DND-41 (cell line): Measurements from ENCODE around the gene MB21D2.
A peak's percentile ranks its signal among the peaks of the same experiment; 100 is the strongest.

ENCODE experiments used
- ATAC-seq: fragments of 200-7000 bp; cut with Tn5 transposase; 3 replicates; pipeline ENCODE4 v1.9.1; 2021; ENCODE audit warnings: low read depth; ENCODE audit not compliant: insufficient read depth
- DNase-seq: peaks from one replicate; pipeline ENCODE4 v3.0.0-alpha.2; 2020
- H2AFZ ChIP-seq: 2 replicates; pipeline ENCODE4 v1.6.0; 2012; ENCODE audit warnings: low read depth, low read length
- H3K27ac ChIP-seq: 2 replicates; pipeline ENCODE4 v1.5.1; 2012; ENCODE audit warnings: low read length, inconsistent platforms
- H3K27me3 ChIP-seq: fragments of 200-600 bp; sonication (generic); 2 replicates; pipeline ENCODE4 v1.6.0; 2012; ENCODE audit warnings: low read length, mild to moderate bottlenecking, inconsistent platforms; ENCODE audit not compliant: insufficient read depth, poor library complexity
- H3K36me3 ChIP-seq: 2 replicates; pipeline ENCODE4 v1.5.1; 2012; ENCODE audit warnings: low read length, inconsistent platforms; ENCODE audit not compliant: insufficient read depth
- H3K4me1 ChIP-seq: 2 replicates; pipeline ENCODE4 v1.5.1; 2012; ENCODE audit warnings: mild to moderate bottlenecking, low read length; ENCODE audit not compliant: insufficient read depth
- H3K4me2 ChIP-seq: 2 replicates; pipeline ENCODE4 v1.6.0; 2012; ENCODE audit warnings: mild to moderate bottlenecking, moderate library complexity, low read length, inconsistent platforms; ENCODE audit not compliant: insufficient read depth
- H3K4me3 ChIP-seq, 2 experiments: fragments of 200-600 bp in 1 of 2; shearing (Covaris generic) in 1 of 2; 2 replicates each; pipeline ENCODE4 v1.5.1; 2012 to 2016; ENCODE audit warnings: inconsistent platforms in 2 of 2, low read length in 2 of 2, mild to moderate bottlenecking in 2 of 2, low read depth in 1 of 2, moderate library complexity in 1 of 2
- H3K79me2 ChIP-seq: 2 replicates; pipeline ENCODE4 v1.6.0; 2012; ENCODE audit warnings: low read length, inconsistent platforms; ENCODE audit not compliant: insufficient read depth
- H3K9ac ChIP-seq: 2 replicates; pipeline ENCODE4 v1.6.0; 2012; ENCODE audit warnings: low read depth, mild to moderate bottlenecking, inconsistent platforms, low read length, moderate library complexity
- H3K9me3 ChIP-seq: 2 replicates; pipeline ENCODE4 v1.5.1; 2012; ENCODE audit warnings: low read length, moderate library complexity, mild to moderate bottlenecking, inconsistent platforms; ENCODE audit not compliant: insufficient read depth, severe bottlenecking
- H4K20me1 ChIP-seq: 2 replicates; pipeline ENCODE4 v1.6.0; 2012; ENCODE audit warnings: low read length; ENCODE audit not compliant: insufficient read depth
- EZH2 ChIP-seq: IDR thresholded peaks from 3 replicates; pipeline ENCODE4 v1.6.1; 2012; ENCODE audit warnings: borderline replicate concordance, low read depth, mild to moderate bottlenecking, moderate library complexity, low read length, inconsistent platforms; ENCODE audit not compliant: severe bottlenecking
- TF ChIP-seq, protein P1 (sequence below): IDR thresholded peaks from 2 replicates; pipeline ENCODE4 v1.5.1; 2012; ENCODE audit warnings: borderline replicate concordance, low read length, moderate library complexity, mild to moderate bottlenecking; ENCODE audit not compliant: poor library complexity, severe bottlenecking; ENCODE audit errors: extremely low read depth

MB21D2 gene

DNA sequence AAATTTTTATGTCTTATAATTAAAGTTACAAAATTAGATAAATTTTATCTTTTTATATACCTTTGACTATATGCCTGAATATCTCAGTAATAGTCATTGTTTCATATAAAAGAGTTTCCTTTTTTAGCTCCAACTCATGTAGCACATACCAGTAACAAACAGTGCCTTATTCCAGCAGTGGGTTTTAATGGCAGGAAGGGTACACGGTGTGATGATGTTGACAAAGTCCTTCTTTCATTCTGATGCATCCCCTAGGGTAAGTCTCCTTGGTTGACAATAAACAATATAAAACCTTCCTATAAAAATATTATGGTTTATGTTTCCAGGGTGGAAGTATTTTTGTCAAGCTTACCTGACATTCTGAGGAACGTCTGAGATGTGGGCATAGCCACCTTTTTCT lies 113.2 kb downstream of the MB21D2 start:
- no peak overlapping the region for H3K4me3 ChIP-seq
- H3K4me1 ChIP-seq, result no peaks in the 10 kb centered on the region
- TF ChIP-seq, protein P1, sequence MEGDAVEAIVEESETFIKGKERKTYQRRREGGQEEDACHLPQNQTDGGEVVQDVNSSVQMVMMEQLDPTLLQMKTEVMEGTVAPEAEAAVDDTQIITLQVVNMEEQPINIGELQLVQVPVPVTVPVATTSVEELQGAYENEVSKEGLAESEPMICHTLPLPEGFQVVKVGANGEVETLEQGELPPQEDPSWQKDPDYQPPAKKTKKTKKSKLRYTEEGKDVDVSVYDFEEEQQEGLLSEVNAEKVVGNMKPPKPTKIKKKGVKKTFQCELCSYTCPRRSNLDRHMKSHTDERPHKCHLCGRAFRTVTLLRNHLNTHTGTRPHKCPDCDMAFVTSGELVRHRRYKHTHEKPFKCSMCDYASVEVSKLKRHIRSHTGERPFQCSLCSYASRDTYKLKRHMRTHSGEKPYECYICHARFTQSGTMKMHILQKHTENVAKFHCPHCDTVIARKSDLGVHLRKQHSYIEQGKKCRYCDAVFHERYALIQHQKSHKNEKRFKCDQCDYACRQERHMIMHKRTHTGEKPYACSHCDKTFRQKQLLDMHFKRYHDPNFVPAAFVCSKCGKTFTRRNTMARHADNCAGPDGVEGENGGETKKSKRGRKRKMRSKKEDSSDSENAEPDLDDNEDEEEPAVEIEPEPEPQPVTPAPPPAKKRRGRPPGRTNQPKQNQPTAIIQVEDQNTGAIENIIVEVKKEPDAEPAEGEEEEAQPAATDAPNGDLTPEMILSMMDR, result no peak
- TF ChIP-seq EZH2, result no peak
- ATAC-seq (no peak), DNase-seq (no peak)
- H3K9me3 ChIP-seq, result no peaks in the 10 kb centered on the region
- H3K4me2 ChIP-seq, result no peak overlapping the region
- no peaks in the 10 kb centered on the region for H3K79me2 ChIP-seq
- no peak overlapping the region for H3K9ac ChIP-seq
- no peak overlapping the region for H2AFZ ChIP-seq
- H3K27ac ChIP-seq, result no peak overlapping the region
- no peaks in the 10 kb centered on the region for H4K20me1 ChIP-seq
- no peaks in the 10 kb centered on the region for H3K27me3 ChIP-seq
- no peaks in the 10 kb centered on the region for H3K36me3 ChIP-seq

DNA sequence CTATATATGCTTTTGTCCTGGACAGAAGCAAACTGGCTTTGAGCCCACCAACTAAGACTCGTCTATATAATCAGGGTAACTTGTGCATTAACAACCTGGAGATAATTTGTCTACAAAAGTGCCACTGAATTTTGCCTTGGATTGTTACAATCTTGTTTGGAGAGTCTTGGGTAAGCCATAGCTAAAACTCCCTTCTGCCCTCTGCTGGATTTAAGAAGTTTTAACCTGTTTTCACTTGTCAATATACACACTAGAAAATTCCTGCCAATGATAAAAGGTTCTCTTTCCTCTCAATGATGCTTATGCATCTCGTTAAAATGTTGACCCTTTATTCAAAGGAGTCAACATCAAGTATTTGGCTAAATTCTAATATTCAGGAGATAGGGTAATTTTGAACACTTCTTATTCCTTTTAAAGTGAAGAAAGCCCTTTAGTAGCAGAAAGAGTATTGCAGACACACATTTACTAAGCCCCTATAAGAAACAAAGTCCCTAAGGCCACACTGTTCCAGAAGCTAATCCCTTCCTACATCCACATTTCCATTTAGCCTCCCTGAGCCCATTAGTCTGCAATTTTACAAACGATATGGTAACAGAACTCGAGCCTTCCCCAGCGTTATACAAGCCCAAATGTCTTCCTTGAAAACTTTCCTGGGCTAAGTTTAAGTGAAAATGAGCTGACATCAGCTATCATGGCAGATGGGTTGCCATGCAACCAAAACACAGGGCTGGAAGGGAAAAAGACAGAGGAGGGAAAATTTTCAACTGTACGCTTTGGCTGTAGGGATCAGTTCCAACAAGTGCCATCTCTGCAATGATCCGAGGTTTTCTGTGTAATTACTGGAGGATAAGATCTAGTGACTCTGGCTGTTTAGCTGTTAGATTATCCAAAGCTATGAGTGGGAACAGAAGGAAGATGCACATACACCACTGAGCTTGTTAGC lies 114.4 kb downstream of the MB21D2 start:
- Histone ChIP-seq H3K27ac (no peak overlapping the region), H2AFZ (no peak overlapping the region), H4K20me1 (no peaks in the 10 kb centered on the region), H3K79me2 (no peaks in the 10 kb centered on the region), H3K4me2 (no peak overlapping the region), H3K27me3 (no peaks in the 10 kb centered on the region), H3K9ac (no peak overlapping the region), H3K36me3 (no peaks in the 10 kb centered on the region), H3K4me3 (no peak overlapping the region), H3K4me1 (no peaks in the 10 kb centered on the region), H3K9me3 (no peaks in the 10 kb centered on the region)
- DNase-seq, result no peak
- TF ChIP-seq, protein P1, result peak; percentile 65
- no peak for TF ChIP-seq EZH2
- peak; percentile 74; the same call in 2 of the 3 replicates for ATAC-seq

DNA sequence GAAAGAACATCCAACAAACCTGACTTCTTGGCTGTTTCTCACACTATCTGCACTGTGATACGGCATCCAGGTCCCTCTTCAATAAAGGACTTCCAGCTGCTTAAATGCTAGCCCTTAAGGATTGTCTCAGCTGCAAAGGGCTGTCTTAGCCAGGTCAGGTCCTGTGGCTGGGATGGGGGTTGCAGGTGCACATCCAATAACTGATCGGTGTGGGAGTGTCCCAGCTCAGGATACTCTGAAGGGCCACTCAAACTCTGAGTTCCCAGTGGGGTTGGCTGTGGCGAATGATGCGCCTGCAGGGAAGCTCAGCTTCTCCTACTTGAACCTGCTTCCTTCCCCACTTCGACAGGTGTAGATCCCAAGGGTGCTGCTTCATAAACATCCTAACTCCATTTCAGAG lies 115.7 kb downstream of the MB21D2 start:
- no peaks in the 10 kb centered on the region for H3K36me3 ChIP-seq
- DNase-seq (no peak), ATAC-seq (no peak)
- TF ChIP-seq, protein P1, result no peak
- TF ChIP-seq EZH2, result no peak
- no peak overlapping the region for H3K27ac ChIP-seq
- H3K9ac ChIP-seq, result no peak overlapping the region
- no peaks in the 10 kb centered on the region for H3K4me1 ChIP-seq
- no peaks in the 10 kb centered on the region for H3K79me2 ChIP-seq
- no peak overlapping the region for H3K4me3 ChIP-seq
- no peaks in the 10 kb centered on the region for H3K9me3 ChIP-seq
- no peak overlapping the region for H2AFZ ChIP-seq
- H3K27me3 ChIP-seq, result no peaks in the 10 kb centered on the region
- H4K20me1 ChIP-seq, result no peaks in the 10 kb centered on the region
- no peak overlapping the region for H3K4me2 ChIP-seq
